Measurements from ENCODE around the gene COL19A1.

Gene COL19A1

GRCh38 chr6:69878795-69879194, 12.4 kb downstream of the COL19A1 start:
- Histone ChIP-seq H3K9me3 (ENCODE audit: insufficient read depth, low read length) (no peaks in the 10 kb centered on the region), H3K27me3 (ENCODE audit: insufficient read depth, insufficient read length) (no peaks in the 10 kb centered on the region), H3K9ac (ENCODE audit: insufficient read length, low read depth) (no peak overlapping the region), H3K4me1 (ENCODE audit: insufficient read depth, insufficient read length) (no peaks in the 10 kb centered on the region), H3K4me3 (ENCODE audit: insufficient read length, low read depth) (no peak overlapping the region), H3K36me3 (ENCODE audit: insufficient read depth, insufficient read length, low read length) (no peaks in the 10 kb centered on the region)
- no peak for TF ChIP-seq SUZ12 (IDR thresholded peaks at IDR 0.05; ENCODE audit: extremely low read depth, insufficient read depth, insufficient read length)
- no peak for TF ChIP-seq ZNF274 (IDR thresholded peaks at IDR 0.05; ENCODE audit: low read depth, low read length)
- TF ChIP-seq YY1 (IDR thresholded peaks at IDR 0.05; ENCODE audit: insufficient read depth, insufficient read length), result no peak
- DNase-seq (ENCODE audit: low read depth, low spot score), result no peak

GRCh38 chr6:69880601-69881000, 14.2 kb downstream of the COL19A1 start:
- H3K4me1 ChIP-seq (ENCODE audit: insufficient read depth, insufficient read length), result no peaks in the 10 kb centered on the region
- H3K4me3 ChIP-seq (ENCODE audit: insufficient read length, low read depth), result no peak overlapping the region
- TF ChIP-seq YY1 (IDR thresholded peaks at IDR 0.05; ENCODE audit: insufficient read depth, insufficient read length) (no peak), ZNF274 (IDR thresholded peaks at IDR 0.05; ENCODE audit: low read depth, low read length) (no peak), SUZ12 (IDR thresholded peaks at IDR 0.05; ENCODE audit: extremely low read depth, insufficient read depth, insufficient read length) (no peak)
- H3K9me3 ChIP-seq (ENCODE audit: insufficient read depth, low read length), result no peaks in the 10 kb centered on the region
- no peaks in the 10 kb centered on the region for H3K27me3 ChIP-seq (ENCODE audit: insufficient read depth, insufficient read length)
- no peak for DNase-seq (ENCODE audit: low read depth, low spot score)
- H3K36me3 ChIP-seq (ENCODE audit: insufficient read depth, insufficient read length, low read length), result no peaks in the 10 kb centered on the region
- no peak overlapping the region for H3K9ac ChIP-seq (ENCODE audit: insufficient read length, low read depth)

GRCh38 chr6:69881322-69882151, 15.2 kb downstream of the COL19A1 start:
- TF ChIP-seq YY1 (IDR thresholded peaks at IDR 0.05; ENCODE audit: insufficient read depth, insufficient read length), result no peak
- no peak for TF ChIP-seq SUZ12 (IDR thresholded peaks at IDR 0.05; ENCODE audit: extremely low read depth, insufficient read depth, insufficient read length)
- TF ChIP-seq ZNF274 (IDR thresholded peaks at IDR 0.05; ENCODE audit: low read depth, low read length), result no peak
- Histone ChIP-seq H3K4me3 (ENCODE audit: insufficient read length, low read depth) (no peak overlapping the region), H3K4me1 (ENCODE audit: insufficient read depth, insufficient read length) (no peaks in the 10 kb centered on the region), H3K9me3 (ENCODE audit: insufficient read depth, low read length) (no peaks in the 10 kb centered on the region), H3K9ac (ENCODE audit: insufficient read length, low read depth) (no peak overlapping the region), H3K36me3 (ENCODE audit: insufficient read depth, insufficient read length, low read length) (no peaks in the 10 kb centered on the region), H3K27me3 (ENCODE audit: insufficient read depth, insufficient read length) (no peaks in the 10 kb centered on the region)
- DNase-seq (ENCODE audit: low read depth, low spot score), result no peak

GRCh38 chr6:69883551-69883950, 17.2 kb downstream of the COL19A1 start:
- Histone ChIP-seq H3K4me1 (ENCODE audit: insufficient read depth, insufficient read length) (no peaks in the 10 kb centered on the region), H3K9me3 (ENCODE audit: insufficient read depth, low read length) (no peaks in the 10 kb centered on the region), H3K4me3 (ENCODE audit: insufficient read length, low read depth) (no peak overlapping the region), H3K36me3 (ENCODE audit: insufficient read depth, insufficient read length, low read length) (no peaks in the 10 kb centered on the region), H3K9ac (ENCODE audit: insufficient read length, low read depth) (no peak overlapping the region), H3K27me3 (ENCODE audit: insufficient read depth, insufficient read length) (no peaks in the 10 kb centered on the region)
- DNase-seq (ENCODE audit: low read depth, low spot score), result no peak
- TF ChIP-seq SUZ12 (IDR thresholded peaks at IDR 0.05; ENCODE audit: extremely low read depth, insufficient read depth, insufficient read length) (no peak), YY1 (IDR thresholded peaks at IDR 0.05; ENCODE audit: insufficient read depth, insufficient read length) (no peak), ZNF274 (IDR thresholded peaks at IDR 0.05; ENCODE audit: low read depth, low read length) (no peak)

GRCh38 chr6:69884231-69884630, 17.9 kb downstream of the COL19A1 start:
- no peaks in the 10 kb centered on the region for H3K27me3 ChIP-seq (ENCODE audit: insufficient read depth, insufficient read length)
- TF ChIP-seq ZNF274 (IDR thresholded peaks at IDR 0.05; ENCODE audit: low read depth, low read length) (no peak), YY1 (IDR thresholded peaks at IDR 0.05; ENCODE audit: insufficient read depth, insufficient read length) (no peak), SUZ12 (IDR thresholded peaks at IDR 0.05; ENCODE audit: extremely low read depth, insufficient read depth, insufficient read length) (no peak)
- no peaks in the 10 kb centered on the region for H3K9me3 ChIP-seq (ENCODE audit: insufficient read depth, low read length)
- H3K4me1 ChIP-seq (ENCODE audit: insufficient read depth, insufficient read length), result no peaks in the 10 kb centered on the region
- no peaks in the 10 kb centered on the region for H3K36me3 ChIP-seq (ENCODE audit: insufficient read depth, insufficient read length, low read length)
- no peak overlapping the region for H3K9ac ChIP-seq (ENCODE audit: insufficient read length, low read depth)
- no peak overlapping the region for H3K4me3 ChIP-seq (ENCODE audit: insufficient read length, low read depth)
- DNase-seq (ENCODE audit: low read depth, low spot score), result no peak

GRCh38 chr6:69887026-69887425, 20.7 kb downstream of the COL19A1 start:
- no peaks in the 10 kb centered on the region for H3K9me3 ChIP-seq (ENCODE audit: insufficient read depth, low read length)
- no peak overlapping the region for H3K9ac ChIP-seq (ENCODE audit: insufficient read length, low read depth)
- TF ChIP-seq ZNF274 (IDR thresholded peaks at IDR 0.05; ENCODE audit: low read depth, low read length), result no peak
- TF ChIP-seq YY1 (IDR thresholded peaks at IDR 0.05; ENCODE audit: insufficient read depth, insufficient read length), result no peak
- no peak for TF ChIP-seq SUZ12 (IDR thresholded peaks at IDR 0.05; ENCODE audit: extremely low read depth, insufficient read depth, insufficient read length)
- H3K27me3 ChIP-seq (ENCODE audit: insufficient read depth, insufficient read length), result no peaks in the 10 kb centered on the region
- no peaks in the 10 kb centered on the region for H3K36me3 ChIP-seq (ENCODE audit: insufficient read depth, insufficient read length, low read length)
- H3K4me3 ChIP-seq (ENCODE audit: insufficient read length, low read depth), result no peak overlapping the region
- no peaks in the 10 kb centered on the region for H3K4me1 ChIP-seq (ENCODE audit: insufficient read depth, insufficient read length)
- DNase-seq (ENCODE audit: low read depth, low spot score), result no peak

- Histone ChIP-seq H3K9me3 (ENCODE audit: insufficient read depth, low read length) (no peaks in the 10 kb centered on the region), H3K4me1 (ENCODE audit: insufficient read depth, insufficient read length) (no peaks in the 10 kb centered on the region), H3K36me3 (ENCODE audit: insufficient read depth, insufficient read length, low read length) (no peaks in the 10 kb centered on the region), H3K4me3 (ENCODE audit: insufficient read length, low read depth) (no peak overlapping the region), H3K9ac (ENCODE audit: insufficient read length, low read depth) (no peak overlapping the region), H3K27me3 (ENCODE audit: insufficient read depth, insufficient read length) (no peaks in the 10 kb centered on the region)
- TF ChIP-seq SUZ12 (IDR thresholded peaks at IDR 0.05; ENCODE audit: extremely low read depth, insufficient read depth, insufficient read length), result no peak
- no peak for TF ChIP-seq ZNF274 (IDR thresholded peaks at IDR 0.05; ENCODE audit: low read depth, low read length)
- TF ChIP-seq YY1 (IDR thresholded peaks at IDR 0.05; ENCODE audit: insufficient read depth, insufficient read length), result no peak
- DNase-seq (ENCODE audit: low read depth, low spot score), result no peak
Measured at GRCh38 chr6:69887714-69888345, 21.5 kb downstream of the COL19A1 start.

All from NT2/D1 (cell line).